Activated T-helper 1 cell treated with anti-CD3 and anti-CD28 coated beads, Interleukin-2, amount 50 U/mL, for 16 hours (primary cell): ENCODE data around the gene NR3C2.
"Not testable (repeated sequence)": the region's sequence is repeated elsewhere in the genome, so short reads cannot be mapped to it uniquely, and the experiment has no call there.

Experiments
- DNase-seq, 2 donors: peaks; one replicate each; pipeline ENCODE4 v3.0.0-alpha.2; 2020; ENCODE audit warnings: low read depth in 1 of 2, low spot score in 1 of 2

NR3C2 gene

DNA sequence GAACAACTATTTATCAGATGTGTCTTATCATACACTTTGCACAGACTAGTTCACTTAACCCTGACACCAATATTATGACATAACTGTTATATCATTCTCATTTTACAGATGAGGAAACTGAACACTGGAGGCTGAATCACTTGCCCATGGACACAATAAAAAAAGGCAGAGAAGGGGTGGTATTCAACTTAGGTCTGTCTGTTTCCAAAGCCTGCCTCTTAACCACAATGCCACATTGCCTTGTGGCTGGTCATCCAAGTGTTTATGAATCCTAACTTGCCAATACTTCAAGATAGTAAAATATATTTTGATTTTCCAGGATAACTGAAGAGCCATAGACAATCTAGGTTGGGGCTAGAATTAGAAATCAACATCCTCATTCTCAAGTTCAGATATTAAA is 327.8 kb downstream of the NR3C2 start:
- no peak for DNase-seq

DNA sequence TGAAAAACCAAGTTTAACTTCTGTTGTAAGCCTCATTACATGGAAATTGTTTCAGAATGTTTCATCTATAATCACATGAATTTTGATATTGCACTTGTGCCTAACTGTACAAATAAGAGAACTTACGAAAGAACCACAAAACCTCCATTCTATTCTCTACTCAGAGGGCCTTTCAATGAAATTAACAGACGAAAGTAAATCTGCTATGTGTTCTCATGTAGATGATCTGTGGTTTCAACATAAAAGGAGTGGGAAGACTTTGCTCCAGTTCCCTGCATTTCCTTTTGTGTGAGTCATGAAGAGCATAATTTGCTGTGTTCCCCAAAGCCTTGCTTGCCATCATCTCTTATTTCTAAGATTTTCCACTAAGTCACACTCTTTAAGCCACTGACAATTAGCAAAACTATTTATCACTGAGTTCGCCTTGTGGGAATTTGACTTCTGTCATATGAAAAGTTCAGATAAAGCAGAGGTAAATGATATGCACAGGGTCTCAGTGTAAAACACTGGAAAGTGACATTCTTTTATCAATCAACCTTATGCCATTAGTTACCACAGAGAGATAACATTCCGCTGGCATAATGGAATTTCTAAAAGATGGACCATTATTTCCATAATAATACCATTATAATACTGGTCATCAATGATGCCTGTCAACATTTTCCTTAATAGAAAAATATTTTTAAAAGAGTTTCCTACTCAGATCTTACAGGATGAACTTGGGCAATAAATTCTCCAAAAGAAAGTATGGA is 329.8 kb downstream of the NR3C2 start:
- no peak for DNase-seq

DNA sequence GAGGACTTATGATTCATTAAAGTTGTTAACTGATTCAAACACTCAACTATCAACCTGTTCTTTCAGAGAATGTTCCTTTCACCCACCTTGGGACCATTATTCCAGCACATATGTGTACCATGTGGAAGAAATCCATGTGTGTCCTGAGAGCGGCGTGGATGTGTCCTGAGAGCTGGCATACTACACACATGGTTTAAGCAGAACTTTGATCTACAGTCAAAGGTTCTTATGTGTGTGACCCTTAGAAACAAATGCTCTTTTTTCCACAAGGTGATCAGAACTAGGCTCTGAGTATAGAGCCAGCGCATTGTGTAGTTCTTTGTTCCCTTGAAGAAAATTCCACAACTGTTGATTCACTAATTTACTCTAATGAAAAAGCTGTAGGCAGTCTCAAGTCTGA is 332.0 kb downstream of the NR3C2 start:
- DNase-seq: no peak

DNA sequence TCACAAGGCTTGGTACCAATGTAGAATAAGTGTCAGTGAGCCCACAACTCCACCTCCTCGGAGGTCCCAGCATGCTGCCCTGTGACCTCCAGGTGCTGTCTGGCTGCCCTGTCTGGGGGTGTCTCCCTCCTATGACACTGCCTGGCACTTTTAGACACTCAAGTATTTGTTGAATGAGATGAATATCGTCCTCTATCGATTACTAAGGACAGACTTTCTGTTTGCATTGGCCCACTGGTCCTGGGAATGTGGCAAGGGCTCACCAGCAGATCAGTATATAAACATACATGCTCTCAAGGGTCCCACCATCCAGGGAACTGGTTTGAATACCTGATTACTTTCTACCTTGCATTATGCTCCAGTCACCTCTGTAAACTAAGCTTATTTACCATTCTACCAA is 333.0 kb downstream of the NR3C2 start:
- DNase-seq: no peak

DNA sequence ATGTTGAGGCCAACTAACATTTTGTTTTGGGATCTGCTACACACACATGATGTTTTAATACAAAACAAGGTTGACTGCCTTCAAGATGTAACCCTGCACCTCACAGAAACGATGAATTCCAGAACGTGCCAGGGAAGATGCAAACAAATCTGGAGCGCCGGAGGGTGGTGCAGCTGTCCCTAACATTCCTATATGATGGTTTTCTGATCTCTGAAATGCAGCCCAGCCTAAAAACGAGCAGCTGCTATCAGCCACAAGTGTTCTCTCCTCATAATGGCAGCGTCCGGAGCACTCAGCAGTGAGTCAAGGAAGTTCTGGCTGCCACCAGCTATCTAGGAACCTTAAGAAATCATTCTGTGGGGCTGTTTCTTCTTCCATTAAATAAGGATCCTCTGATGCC is 333.4 kb downstream of the NR3C2 start:
- no peak for DNase-seq

DNA sequence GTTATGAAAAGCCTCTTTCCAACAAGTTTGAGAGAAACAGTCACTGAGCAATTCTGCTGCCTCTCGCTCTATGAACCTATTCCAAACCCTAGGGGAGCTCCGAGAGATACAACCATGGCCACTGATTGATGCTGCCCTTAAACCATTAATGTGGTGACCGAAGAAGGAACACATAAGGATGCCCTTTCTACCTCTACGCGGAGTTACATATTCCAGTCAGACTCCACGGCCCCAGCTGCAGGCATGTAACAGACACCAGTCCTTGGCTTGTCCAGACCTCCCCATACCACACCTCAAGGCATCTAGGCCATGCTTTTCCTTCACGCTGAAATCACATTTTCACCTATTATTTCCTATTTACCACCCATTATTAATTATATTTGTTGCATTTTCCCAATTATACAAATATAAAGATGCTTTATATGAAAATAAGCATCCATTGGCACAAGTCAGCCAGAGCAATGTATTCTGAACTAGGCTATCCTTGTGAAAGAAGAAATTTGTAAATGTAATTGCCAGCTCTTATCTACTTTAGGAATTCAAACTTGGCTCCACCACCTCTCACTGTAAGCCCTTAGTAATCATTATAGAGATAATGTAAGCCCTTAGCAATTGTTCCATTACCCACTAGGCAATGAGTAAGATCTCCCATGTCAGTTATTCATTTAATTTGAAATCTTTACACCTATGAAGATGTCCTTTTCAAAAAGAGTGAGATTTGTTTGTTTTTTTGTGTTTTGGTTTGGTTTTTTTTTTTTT is 338.4 kb downstream of the NR3C2 start:
- no peak for DNase-seq

DNA sequence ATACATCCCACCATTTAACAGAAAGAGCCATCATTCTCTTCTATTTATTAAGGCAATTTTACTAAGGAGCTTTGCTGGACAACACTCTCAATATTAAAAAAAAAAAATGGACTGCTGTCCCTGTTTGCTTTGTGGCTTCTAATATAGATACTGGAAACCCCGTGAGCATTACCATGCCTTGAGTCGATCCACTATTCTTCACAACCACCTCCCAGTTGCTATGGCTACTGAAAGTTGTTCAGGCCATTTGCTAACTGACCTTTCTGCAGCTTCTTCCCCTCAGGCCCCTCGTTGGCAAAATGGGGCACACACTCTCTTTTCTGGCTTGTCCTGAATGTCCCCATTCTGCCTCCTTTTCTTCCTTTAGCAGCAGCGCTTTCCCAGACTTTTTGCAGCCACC is 340.4 kb downstream of the NR3C2 start:
- no peak for DNase-seq

DNA sequence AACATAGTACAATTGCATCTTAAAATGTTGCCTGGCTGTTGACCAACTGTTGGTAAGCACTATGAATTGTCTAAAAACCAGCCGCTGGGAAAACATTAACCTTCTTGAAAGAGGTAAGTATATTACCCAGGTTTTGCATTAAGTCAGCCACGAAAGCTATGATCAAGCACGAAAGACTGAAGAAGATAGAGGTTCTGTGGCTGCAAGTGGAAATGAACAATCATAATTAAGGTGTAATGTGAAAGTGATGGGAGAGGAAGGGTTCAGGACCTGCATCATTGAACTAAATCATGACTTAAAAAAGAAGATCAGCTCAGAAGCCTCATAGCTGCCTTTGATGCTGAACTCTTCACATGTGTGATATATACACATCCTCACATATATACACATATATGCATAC is 341.0 kb downstream of the NR3C2 start:
- DNase-seq: no peak

DNA sequence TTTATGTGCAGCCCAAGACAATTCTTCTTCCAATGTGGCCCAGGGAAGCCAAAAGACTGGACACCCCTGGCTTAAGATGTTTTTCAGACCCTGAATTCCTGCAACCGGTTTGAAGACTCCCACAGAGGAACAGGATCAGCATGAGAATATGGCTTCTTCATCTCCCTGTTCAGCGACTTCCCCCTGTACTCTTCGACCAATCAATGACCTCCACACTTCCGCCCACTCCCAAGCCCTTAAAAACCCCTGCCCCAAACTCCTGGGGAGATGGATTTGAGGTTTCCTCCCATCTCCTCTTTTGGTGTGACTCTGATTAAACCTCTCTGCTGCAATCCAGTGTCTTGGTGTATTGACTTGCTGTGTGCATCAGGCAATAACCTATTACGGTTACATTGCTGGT is 344.4 kb downstream of the NR3C2 start:
- no peak for DNase-seq

DNA sequence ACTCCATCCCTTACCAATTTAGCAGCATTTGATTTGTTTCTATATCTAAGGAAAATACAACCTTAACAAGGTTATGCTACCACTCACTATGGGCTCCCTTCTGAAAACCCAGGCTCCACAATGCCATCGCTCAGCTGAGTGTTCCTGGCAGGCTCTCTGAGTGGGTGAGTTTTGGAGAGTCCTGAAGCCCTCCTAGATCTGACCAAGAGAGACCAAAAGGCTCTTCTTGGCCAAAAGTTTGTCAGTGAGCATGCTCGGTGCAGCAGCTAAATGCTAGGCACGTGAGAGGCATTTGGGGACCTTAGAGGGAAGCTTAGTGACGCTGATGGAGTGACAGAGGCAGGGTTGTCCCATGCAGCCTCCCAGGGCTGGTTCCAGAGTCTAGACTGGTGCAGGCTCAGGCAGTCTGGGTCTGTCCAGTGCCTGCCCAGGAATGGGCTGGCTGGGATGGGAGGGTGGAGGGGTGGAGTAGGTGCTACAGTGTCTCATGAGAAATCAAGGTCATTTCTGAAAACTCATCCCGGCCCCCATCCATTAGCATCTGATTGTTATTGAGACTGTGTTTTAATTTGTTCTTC is 346.8 kb downstream of the NR3C2 start:
- DNase-seq: no peak

DNA sequence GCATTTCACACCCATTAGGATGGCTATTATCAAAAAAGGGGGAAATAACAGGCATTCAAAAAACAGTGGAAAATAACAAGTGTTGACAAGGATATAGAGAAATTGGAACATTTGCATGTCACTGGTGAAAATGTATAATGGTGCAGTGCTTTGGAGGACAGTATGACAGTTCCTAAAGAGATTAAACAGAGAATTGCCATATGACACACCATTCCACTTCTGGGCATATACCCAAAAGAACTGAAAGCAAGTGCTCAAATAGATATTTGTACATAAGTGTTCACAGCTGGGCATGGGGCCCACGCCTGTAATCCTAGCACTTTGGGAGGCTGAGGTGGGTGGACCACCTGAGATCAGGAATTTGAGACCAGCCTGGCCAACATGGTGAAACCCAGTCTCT is 348.1 kb downstream of the NR3C2 start:
- no peak for DNase-seq

DNA sequence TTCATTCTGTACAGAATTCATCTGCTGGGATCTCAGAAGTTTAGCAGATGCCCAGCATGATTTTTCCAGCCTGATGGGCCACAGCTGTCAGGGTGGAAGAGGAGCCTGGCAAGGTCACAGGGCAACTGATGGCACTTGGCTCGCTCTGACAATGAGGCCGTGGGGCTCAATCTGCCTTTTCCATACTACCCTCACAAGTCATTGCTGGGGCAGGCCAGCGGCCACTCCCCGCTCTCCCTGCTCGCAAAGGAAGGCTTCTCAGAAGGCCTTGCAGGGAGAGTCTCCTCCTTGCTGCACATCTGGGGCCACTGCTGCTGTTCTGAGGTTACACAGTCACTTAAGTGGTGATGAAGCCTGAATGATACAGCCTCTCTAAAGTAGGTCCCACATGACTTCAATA is 349.1 kb downstream of the NR3C2 start:
- DNase-seq: no peak

DNA sequence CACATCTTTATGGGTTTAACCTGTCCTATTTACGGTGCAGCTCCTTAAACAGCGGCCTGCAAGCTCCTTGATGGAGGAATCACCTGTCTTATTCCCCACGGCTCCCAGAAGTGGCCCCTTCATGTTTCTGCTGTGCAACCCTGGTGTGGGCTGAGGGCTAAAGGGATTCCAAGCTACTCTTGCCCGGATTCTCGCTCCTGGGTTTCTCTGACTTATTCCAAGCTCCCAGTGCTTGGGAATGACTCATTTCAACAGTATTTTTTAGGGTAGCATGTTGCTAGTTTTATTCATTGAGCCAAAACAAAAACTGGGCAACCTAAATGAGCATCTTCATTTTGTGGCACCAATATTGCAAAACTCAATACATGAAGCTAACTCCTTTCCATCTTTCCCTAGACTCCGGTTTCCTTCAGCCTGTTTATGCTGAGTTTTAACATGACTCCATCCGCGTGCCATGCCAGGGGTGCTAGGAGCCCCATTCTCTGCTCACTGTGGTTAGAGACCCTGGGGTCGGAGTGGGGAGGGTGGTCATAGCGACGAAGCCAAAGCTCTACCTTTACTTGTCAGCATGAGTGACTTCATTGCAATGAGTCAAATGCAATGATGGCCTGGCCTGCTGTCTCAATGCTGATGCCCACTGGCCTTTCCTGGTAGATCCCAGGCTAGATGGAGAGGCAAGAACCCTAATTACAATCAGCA is 349.7 kb downstream of the NR3C2 start:
- no peak for DNase-seq

DNA sequence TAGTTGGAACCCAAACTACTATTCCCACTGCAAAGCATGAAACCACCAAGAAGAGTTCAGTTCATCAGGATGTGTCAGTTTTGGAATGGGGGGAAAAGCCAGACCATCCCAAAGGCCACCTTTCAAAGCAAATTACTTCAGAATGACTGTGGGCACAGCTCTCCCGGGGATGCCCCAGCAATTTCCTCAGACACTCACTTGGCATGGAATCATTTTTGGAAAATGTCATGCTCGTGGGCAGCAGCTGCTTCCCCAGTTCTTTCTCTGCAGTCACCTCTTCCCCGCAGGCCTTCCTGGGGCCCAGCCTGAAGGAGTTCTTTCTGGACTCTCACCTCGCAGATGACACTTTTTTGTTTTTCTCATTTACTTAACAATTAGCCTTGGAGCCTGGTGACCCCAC is 350.3 kb downstream of the NR3C2 start:
- no peak for DNase-seq

DNA sequence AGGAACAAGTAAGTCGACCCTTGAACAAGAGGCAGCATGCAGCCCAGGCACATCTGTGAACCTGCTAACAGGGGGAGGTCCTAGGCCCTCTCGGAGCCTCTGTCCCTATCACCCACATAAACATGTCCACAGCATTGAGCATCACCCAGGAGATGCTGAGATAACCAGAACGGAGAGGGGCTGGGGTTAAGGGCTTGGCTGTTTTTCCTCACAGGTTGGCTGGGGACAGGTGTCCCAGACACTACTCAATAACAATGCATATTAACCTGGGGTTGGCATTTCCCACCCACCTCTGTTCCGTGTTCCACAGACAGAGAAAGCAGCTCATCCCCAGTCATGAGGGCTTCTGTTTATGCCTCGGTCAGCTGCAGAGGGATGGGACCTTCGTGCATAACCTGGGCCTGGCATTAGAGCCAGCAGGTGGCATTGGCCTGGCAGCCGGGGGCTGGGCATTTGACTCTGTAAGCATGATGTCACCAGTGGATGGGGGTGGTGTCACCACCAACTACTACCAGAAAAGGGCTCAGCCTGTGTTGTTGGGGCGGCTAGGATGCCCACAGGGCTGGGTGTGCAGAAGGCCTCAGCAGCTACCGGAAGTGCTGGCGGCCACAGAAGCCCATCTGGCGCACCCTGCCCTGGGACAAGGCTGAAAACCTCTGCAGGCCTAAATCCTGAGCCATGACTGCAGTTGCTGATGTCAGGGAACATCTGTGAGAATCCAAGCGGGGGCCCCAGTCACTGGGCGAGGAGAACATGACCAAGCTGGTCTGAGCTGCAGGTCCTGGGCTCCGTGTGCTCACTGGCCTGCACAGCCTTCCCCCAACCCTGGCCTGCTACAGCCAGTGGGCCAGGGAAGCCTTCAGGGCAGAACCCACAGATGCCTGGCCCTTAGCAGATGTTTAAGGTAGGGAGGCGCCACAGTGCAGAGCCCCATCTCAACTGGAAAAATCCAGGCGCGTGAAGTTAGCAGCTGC is 351.4 kb downstream of the NR3C2 start:
- DNase-seq: no peak

DNA sequence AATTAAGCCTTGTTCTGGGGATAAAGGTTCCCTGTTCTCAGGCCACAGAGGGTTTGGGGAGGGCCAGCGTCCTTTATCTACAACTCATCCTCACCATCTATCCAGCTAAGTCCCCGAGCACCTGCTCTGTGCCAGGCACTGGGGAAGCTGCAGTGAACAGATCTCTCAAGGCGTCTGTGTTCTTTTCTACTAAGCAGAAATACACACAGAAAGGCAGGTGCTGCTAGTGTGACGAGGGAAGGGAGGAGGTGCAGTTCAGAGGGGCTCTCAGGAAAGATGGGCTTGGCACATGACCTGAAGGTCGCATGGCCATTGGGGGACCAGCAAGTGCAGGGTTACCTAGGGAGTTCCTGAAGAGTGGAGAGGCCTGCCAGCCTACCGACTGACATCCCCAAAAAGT is 352.2 kb downstream of the NR3C2 start:
- DNase-seq: no peak

DNA sequence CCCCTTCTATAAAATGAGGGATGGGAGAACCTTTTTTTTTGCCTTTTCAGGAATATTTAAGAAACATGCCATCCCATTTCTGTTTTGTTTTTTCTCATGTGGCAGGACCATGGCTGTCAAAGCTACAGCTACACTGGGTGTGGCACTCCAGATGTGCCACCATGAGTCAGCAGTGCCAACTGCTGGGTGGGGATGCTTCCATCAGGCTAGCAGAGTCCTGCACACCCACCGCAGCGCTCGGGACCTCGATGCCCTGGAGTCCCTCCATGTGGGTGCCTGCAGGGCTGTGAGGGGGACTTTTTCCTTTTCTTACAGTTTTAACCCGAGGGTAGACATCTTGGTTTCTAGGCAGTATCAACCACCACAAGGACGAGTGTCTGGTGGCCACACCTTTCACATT is 352.6 kb downstream of the NR3C2 start:
- DNase-seq: no peak

DNA sequence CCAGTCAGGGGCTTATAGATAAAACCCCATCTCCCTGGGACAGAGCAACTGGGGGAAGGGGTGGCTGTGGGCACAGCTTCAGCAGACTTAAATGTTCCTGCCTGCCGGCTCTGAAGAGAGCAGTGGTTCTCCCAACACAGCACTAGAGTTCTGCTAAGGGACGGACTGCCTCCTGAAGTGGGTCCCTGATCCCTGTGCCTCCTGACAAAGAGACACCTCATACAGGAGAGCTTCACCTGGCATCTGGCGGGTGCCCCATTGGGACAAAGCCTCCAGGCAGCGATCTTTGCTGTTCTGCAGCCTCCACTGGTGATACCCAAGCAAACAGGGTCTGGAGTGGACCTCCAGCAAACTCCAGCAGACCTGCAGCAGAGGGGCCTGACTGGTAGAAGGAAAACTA is 359.1 kb downstream of the NR3C2 start:
- not testable (repeated sequence) for DNase-seq

DNA sequence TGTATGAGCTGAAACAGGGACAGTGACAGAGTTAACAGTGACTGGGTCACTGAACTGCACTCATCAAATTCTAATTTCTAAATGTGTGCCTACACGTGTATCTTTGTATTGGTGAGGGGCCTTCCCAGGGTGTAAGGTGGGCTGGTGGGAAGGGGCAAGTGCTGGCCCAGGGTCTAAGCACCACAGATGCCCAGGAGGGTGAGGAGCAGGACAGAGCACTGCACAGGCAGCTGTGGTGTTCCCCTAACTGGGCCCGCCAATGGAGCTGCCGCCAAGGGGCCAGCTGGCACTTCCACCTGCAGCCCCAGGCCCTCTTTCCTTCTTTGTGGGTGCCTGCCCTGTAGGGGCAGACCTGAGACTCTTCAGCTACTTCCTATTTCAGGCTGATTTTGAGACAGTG is 360.5 kb downstream of the NR3C2 start:
- no peak for DNase-seq

DNA sequence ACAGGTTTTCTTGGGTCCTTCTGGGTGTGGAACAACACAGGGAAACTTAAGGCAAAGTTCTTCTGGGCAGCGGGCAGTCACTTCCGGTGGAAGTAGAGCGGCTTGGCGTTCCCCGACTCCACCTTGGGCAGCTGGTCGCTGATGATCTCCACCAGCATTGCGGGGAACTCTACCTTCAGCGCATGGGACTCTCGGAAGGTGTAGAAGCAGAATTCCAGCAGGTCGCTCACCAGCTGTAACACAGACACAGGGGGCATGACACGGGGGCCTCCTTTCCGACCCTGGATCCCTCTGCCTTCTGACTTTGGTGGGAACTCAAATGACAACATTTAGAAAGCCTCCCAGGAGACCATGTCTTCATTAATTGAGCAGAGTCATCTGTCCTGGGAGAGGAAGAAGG is 360.9 kb downstream of the NR3C2 start:
- DNase-seq: no peak

DNA sequence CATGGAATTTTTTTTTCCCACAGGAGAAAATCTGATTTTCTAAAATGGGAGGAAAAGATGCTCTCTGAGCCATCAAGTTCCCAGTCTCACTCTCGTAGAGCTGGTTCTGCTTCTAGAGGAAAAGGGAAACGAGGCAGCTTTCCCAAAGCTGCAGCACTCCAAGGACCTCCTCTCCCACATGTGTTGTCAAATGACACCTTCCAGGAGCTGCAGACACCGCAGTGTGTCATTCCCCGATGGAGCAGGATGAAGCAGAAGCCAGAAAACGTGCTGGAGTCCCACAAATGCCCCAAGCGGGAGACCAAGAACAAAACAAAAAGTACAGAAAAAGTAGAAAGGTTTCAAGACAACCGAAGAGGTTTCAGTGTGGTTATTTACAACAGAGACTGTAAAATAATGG is 362.3 kb downstream of the NR3C2 start:
- DNase-seq: no peak
